GM12878 (cell line): ENCODE measurements around the gene UNC119B. TPM values are rescaled to one million over a fixed set of nuclear protein-coding genes. Genes with fewer than 3 reads are reported as not detected.

Source experiments
- ATAC-seq: fragments of 200-7000 bp; cut with Tn5 transposase; 3 replicates; pipeline ENCODE4 v1.9.1; 2020; ENCODE audit warnings: mild to moderate bottlenecking, moderate library complexity
- BruUV-seq: library from RNA; stranded (reverse); fragments of 400-500 nt; replicated peaks from 2 replicates; lab custom pipeline; 2021; lab: Mats Ljungman, UMichigan
- CTCF ChIA-PET: fragments of 300-600 bp; sonication (Branson Sonifier 250); formaldehyde crosslinking; extraction: SDS; loops from one replicate; lab custom pipeline; 2021; ENCODE audit warnings: inconsistent platforms; lab: Yijun Ruan, JAX
- POLR2A ChIA-PET: fragments of 350-600 bp; formaldehyde crosslinking; extraction: SDS; loops from one replicate; lab custom pipeline; 2021; ENCODE audit warnings: inconsistent platforms; lab: Charles Lee
- RAD21 ChIA-PET: fragments of 300-600 bp; sonication (Branson Sonifier 250); formaldehyde crosslinking; loops from one replicate; lab custom pipeline; 2023; ENCODE audit warnings: antibody characterized with exemption; ENCODE audit not compliant: unreplicated experiment; lab: Charles Lee
- SMC1A ChIA-PET: fragments of 300-600 bp; sonication (Branson Sonifier 250); formaldehyde crosslinking; loops from one replicate; lab custom pipeline; 2023; ENCODE audit not compliant: unreplicated experiment, uncharacterized antibody; lab: Charles Lee
- DNase-seq: peaks from one replicate; pipeline ENCODE4 v3.0.0-alpha.2; 2011; ENCODE audit warnings: low read depth, low spot score
- FAIRE-seq: peaks from 3 replicates; lab custom pipeline; 2011; peaks lifted over from hg19 to GRCh38; lab: Jason Lieb, UNC
- H2AFZ ChIP-seq: 2 replicates; pipeline ENCODE4 v1.6.0; 2011; ENCODE audit warnings: low read depth, low read length, control low read depth; ENCODE audit not compliant: control insufficient read depth
- H3K27ac ChIP-seq: 2 replicates; pipeline ENCODE4 v1.5.1; 2011; ENCODE audit warnings: control low read depth; ENCODE audit not compliant: control insufficient read depth, insufficient read depth
- H3K27me3 ChIP-seq, 2 experiments: replicated peaks in 1 of 2; 2 replicates each; pipeline versions ENCODE4 v1.6.0 to v1.6.1; 2011; ENCODE audit warnings: low read length in 1 of 2; ENCODE audit not compliant: control insufficient read depth in 2 of 2, insufficient read depth in 2 of 2
- H3K36me3 ChIP-seq, 2 experiments: 2 replicates each; pipeline ENCODE4 v1.5.1; 2011; ENCODE audit warnings: low read length in 1 of 2; ENCODE audit not compliant: control insufficient read depth in 2 of 2, insufficient read depth in 2 of 2
- H3K4me1 ChIP-seq: 2 replicates; pipeline ENCODE4 v1.6.1; 2011; ENCODE audit warnings: mild to moderate bottlenecking, low read length, moderate library complexity, mixed read lengths; ENCODE audit not compliant: control insufficient read depth, insufficient read depth
- H3K4me2 ChIP-seq: 2 replicates; pipeline ENCODE4 v1.6.0; 2011; ENCODE audit warnings: control low read depth; ENCODE audit not compliant: control insufficient read depth, insufficient read depth
- H3K4me3 ChIP-seq: fragments of 200-600 bp; sonication (generic); 2 replicates; pipeline ENCODE4 v1.5.1; 2016
- H3K79me2 ChIP-seq: 2 replicates; pipeline ENCODE4 v1.6.0; 2011; ENCODE audit warnings: low read length; ENCODE audit not compliant: control insufficient read depth, insufficient read depth
- H3K9ac ChIP-seq: 2 replicates; pipeline ENCODE4 v1.8.0; 2011; ENCODE audit warnings: low read length, control low read depth, mixed read lengths; ENCODE audit not compliant: control insufficient read depth, insufficient read depth
- H3K9me3 ChIP-seq: replicated peaks from 3 replicates; pipeline ENCODE4 v1.5.1; 2011; ENCODE audit warnings: mild to moderate bottlenecking, low read length; ENCODE audit not compliant: control insufficient read depth, insufficient read depth
- H4K20me1 ChIP-seq: 2 replicates; pipeline ENCODE4 v1.6.0; 2011; ENCODE audit not compliant: control insufficient read depth, insufficient read depth
- ASH2L ChIP-seq: fragments of 300-600, 200-600 bp; sonication (generic); IDR thresholded peaks from 2 replicates; pipeline ENCODE4 v1.6.1; 2017; ENCODE audit warnings: low read depth, mild to moderate bottlenecking, borderline replicate concordance
- CREB1 ChIP-seq: IDR thresholded peaks from 2 replicates; pipeline ENCODE4 v1.6.1; 2012; ENCODE audit warnings: low read depth, mild to moderate bottlenecking, inconsistent platforms
- LARP7 ChIP-seq: fragments of 450-650 bp; IDR thresholded peaks from 2 replicates; pipeline ENCODE4 v1.6.1; 2017; ENCODE audit warnings: mild to moderate bottlenecking
- NR2C1 ChIP-seq: fragments of 450-650 bp; IDR thresholded peaks from 2 replicates; pipeline ENCODE4 v1.6.1; 2017; ENCODE audit warnings: antibody characterized with exemption, mild to moderate bottlenecking, moderate library complexity
- RCOR1 ChIP-seq: conservative IDR thresholded peaks from 2 replicates; pipeline ENCODE4 v1.6.1; 2012; ENCODE audit warnings: low read depth, low read length, improper control_type of control experiment
- RELA ChIP-seq: fragments of 450-650 bp; IDR thresholded peaks from 2 replicates; pipeline ENCODE4 v1.8.0; 2014; ENCODE audit warnings: borderline replicate concordance; ENCODE audit not compliant: partially characterized antibody
- REST ChIP-seq: IDR thresholded peaks from 2 replicates; pipeline ENCODE4 v1.6.1; 2012; ENCODE audit warnings: mild to moderate bottlenecking, low read depth, low read length
- ZNF592 ChIP-seq: fragments of 450-650 bp; IDR thresholded peaks from 2 replicates; pipeline ENCODE4 v1.6.1; 2017; ENCODE audit warnings: mild to moderate bottlenecking, moderate library complexity
- ZZZ3 ChIP-seq: IDR thresholded peaks from 2 replicates; pipeline ENCODE4 v1.6.1; 2011; ENCODE audit warnings: low read depth; ENCODE audit not compliant: control insufficient read depth, insufficient read length
- WGBS: methylation state at CpG from one replicate; pipeline ENCODE4 v1.1.6; 2016; ENCODE audit warnings: low lambda C conversion rate; ENCODE audit not compliant: insufficient replicate concordance, insufficient coverage; ENCODE audit errors: missing lambda C conversion rate; 5-methylcytosine and 5-hydroxymethylcytosine counted together
- in situ Hi-C: fragments of 300-500 bp; cut with MboI; formaldehyde crosslinking; loops from 9 replicates; pipeline ENCODE4 v1.14.3; 2018; ENCODE audit warnings: mixed read lengths
- intact Hi-C: fragments of 100-400 bp; cut with micrococcal nuclease; formaldehyde crosslinking; loops from one replicate; pipeline ENCODE4 v1.14.2; 2022; ENCODE audit not compliant: unreplicated experiment
- polyA plus RNA-seq, 11 experiments: library from polyadenylated mRNA; depleted of rRNA in 4 of 11; unstranded in 6 of 11; stranded (reverse) in 5 of 11; fragments of >200 nt; fragmentation: Nextera tagmentation in 4 of 11; fragmentation: Illumina TruSeq in 1 of 11; extraction: Ambion mirVana in 4 of 11; extraction: Trizol in 1 of 11; gene quantifications; 1 replicate in 1 of 11; 2 replicates in 10 of 11; pipeline versions ENCODE4 v1.2.1 to v1.2.3, GENCODE V29; 2011 to 2016; ENCODE audit warnings: inconsistent platforms in 2 of 11, missing spikeins in 2 of 11, low read depth in 1 of 11
- total RNA-seq, 4 experiments: library from RNA; depleted of rRNA in 3 of 4; stranded (reverse); fragments of >200 nt in 3 of 4; fragmentation: Illumina TruSeq in 1 of 4; extraction: Trizol in 1 of 4; gene quantifications; 2 replicates each; pipeline versions ENCODE4 v1.2.1 to v1.2.3, GENCODE V29; 2013 to 2021

Gene UNC119B
- total and polyA plus RNA-seq, 10 of the 15 experiments (the other 5 are each of a cell fraction or from before 2014, with no cell fraction given) = 4.3 to 31.5 (median 10.5) TPM

GRCh38 chr12:120741476-120742421 lies 31.5 kb downstream of the UNC119B start:
- ChIA-PET POLR2A (no interaction called here), CTCF (no interaction called here), SMC1A (no interaction called here), RAD21 (interaction anchor here (0.5 to 1.4 kb wide), 2 partner anchors 66 to 230 kb away, joined by 3 to 4 read pairs; no protein-coding TSS in a partner anchor)
- H3K27me3 ChIP-seq = no peaks in the 10 kb centered on the region
- no peak overlapping the region for H2AFZ ChIP-seq
- in situ Hi-C loops (no loop called here), intact Hi-C loops (no loop called here)
- no peak overlapping the region for H3K4me3 ChIP-seq
- ATAC-seq (no peak; the same call in 2 of the 3 replicates), FAIRE-seq (no peak), DNase-seq (no peak)
- no peaks in the 10 kb centered on the region for H3K4me1 ChIP-seq
- no peak overlapping the region for H3K27ac ChIP-seq
- 71% methylated on average over 33 of the region's 33 CpGs for WGBS
- no peaks in the 10 kb centered on the region for H3K36me3 ChIP-seq
- TF ChIP-seq NR2C1 (no peak), REST (no peak), RCOR1 (no peak), ZNF592 (no peak), LARP7 (no peak), RELA (no peak), ASH2L (no peak), CREB1 (no peak), ZZZ3 (no peak)
- H3K79me2 ChIP-seq = no peaks in the 10 kb centered on the region
- BruUV-seq = no TSS peak
- H3K9me3 ChIP-seq = no peaks in the 10 kb centered on the region
- H4K20me1 ChIP-seq = no peaks in the 10 kb centered on the region
- H3K4me2 ChIP-seq = no peak overlapping the region
- no peak overlapping the region for H3K9ac ChIP-seq
